Ectodermal cell (in vitro differentiated cells): ENCODE measurements around the gene SELENOT.

Experiments
- H3K27ac ChIP-seq: 2 replicates; pipeline ENCODE4 v1.7.0; 2013; ENCODE audit warnings: mild to moderate bottlenecking, low read depth, low read length; ENCODE audit not compliant: insufficient read depth, poor library complexity, severe bottlenecking
- H3K27me3 ChIP-seq: 2 replicates; pipeline ENCODE4 v1.7.0; 2013; ENCODE audit warnings: mild to moderate bottlenecking, low read length; ENCODE audit not compliant: insufficient read depth, control insufficient read depth, poor library complexity, severe bottlenecking
- H3K36me3 ChIP-seq: one replicate; pipeline ENCODE4 v1.7.0; 2013; ENCODE audit warnings: low read length; ENCODE audit not compliant: control insufficient read depth, insufficient read depth
- H3K4me1 ChIP-seq: one replicate; pipeline ENCODE4 v1.7.0; 2013; ENCODE audit warnings: low read length; ENCODE audit not compliant: control insufficient read depth, insufficient read depth
- H3K4me3 ChIP-seq: 2 replicates; pipeline ENCODE4 v1.7.0; 2013; ENCODE audit warnings: low read depth, low read length, control low read depth; ENCODE audit not compliant: insufficient read depth
- H3K9me3 ChIP-seq: 2 replicates; pipeline ENCODE4 v1.7.0; 2013; ENCODE audit warnings: mild to moderate bottlenecking, low read length, moderate library complexity; ENCODE audit not compliant: control insufficient read depth
- WGBS, 2 experiments: methylation state at CpG; one replicate each; pipeline ENCODE4 v1.1.7; 2013; ENCODE audit warnings: missing lambda C conversion rate in 2 of 2; 5-methylcytosine and 5-hydroxymethylcytosine counted together

Gene SELENOT

DNA sequence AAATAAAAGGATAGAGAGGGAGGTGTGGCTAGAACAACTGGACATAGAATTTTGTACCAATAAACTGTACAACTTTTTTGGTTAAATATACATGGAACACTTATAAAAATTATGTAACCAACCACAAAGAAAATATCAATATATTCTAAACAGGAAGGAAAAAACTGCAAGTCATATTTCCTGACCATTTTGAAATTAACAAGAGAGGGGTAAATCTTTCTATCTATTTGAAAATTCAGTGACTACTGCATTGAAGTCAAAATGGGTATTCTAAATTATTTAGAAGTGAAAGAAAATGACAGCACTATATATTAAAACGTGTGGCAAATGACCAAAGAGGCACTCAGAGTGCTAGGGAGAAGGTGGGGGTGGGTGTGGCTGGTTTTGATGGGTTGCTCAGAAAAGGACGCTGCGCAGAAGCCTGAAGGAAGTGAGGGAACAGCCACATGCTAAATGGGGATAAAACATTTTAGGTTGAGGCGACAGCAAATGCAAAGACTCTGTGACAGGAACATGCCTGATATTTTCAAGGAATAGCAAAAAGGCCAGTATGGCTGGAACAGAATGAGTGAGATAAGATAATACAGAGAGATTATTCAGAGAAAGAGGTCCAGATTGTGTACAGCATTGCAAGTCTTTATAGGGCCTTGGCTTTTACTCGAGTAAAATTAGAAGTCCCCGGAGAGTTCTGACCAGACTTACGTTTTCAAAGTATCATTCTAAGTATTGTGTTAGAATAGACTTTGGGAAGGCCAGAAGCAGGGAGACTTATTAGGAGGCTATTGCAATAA is 59.5 kb downstream of the SELENOT start:
- Histone ChIP-seq H3K4me3 (no peak overlapping the region), H3K27ac (no peak overlapping the region), H3K9me3 (no peaks in the 10 kb centered on the region), H3K27me3 (no peaks in the 10 kb centered on the region), H3K36me3 (no peaks in the 10 kb centered on the region), H3K4me1 (no peaks in the 10 kb centered on the region)
- 90 to 92% methylated on average over 7 of the region's 7 CpGs for WGBS, 2 experiments

DNA sequence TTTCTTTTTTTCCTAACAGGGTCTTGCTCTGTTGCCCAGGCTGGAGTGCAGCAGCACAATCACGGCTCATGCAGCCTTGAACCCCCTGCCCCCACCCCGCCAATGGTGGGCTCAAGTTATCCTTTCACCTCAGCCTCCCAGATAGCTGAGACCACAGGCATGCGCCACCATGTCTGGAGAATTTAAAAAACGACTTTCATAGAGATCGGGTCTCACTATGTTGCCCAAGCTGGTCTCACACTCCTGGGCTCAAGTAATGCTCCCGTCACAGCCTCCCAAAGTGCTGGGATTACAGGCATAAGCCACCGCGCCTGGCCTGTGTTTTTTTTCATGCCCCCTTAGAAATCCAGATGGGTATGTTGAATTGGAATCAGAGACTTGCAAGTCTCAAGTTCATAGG is 60.3 kb downstream of the SELENOT start:
- no peaks in the 10 kb centered on the region for H3K4me1 ChIP-seq
- H3K36me3 ChIP-seq, result no peaks in the 10 kb centered on the region
- H3K27ac ChIP-seq, result no peak overlapping the region
- H3K4me3 ChIP-seq, result no peak overlapping the region
- 92 to 94% methylated on average over 8 of the region's 8 CpGs for WGBS, 2 experiments
- H3K9me3 ChIP-seq, result no peaks in the 10 kb centered on the region
- H3K27me3 ChIP-seq, result no peaks in the 10 kb centered on the region

DNA sequence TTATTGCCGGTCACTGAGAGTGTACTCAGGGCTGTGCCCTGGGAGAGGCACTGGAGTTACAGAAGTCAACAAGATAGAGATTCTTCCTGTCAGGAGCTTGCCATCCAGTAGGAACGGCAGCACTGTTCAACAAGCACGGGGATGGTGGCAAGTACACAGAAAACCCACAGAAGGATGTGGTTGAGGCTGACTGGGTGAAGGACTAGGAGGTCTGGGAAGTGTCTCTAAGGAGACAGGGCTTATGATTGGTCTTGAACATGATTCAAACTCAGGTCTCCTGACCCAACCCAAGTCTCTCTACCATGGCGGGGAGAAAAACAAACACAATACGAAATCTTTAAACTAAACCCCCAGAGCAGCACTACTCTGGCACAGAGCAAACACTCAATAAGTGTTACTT is 63.0 kb downstream of the SELENOT start:
- H3K4me3 ChIP-seq, result no peak overlapping the region
- no peaks in the 10 kb centered on the region for H3K27me3 ChIP-seq

DNA sequence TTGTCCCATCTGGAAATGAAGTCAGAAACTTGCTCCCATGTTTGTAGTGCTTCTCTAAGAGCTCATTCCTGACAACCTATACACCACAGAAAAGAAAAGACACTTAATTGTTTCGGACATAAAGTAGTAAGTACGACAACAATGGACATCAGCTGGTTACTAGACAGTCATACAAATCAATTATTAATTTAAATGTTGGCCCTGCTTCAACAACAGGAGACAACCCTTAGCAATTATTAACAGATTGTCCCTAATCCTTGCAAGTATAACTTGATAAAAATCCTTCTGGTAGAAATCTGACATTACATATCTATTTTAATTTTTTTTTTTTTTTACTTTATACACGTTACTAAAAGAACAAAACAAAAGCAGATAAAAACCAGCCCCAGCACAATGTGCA is 70.8 kb downstream of the SELENOT start:
- Histone ChIP-seq H3K27ac (no peak overlapping the region), H3K27me3 (no peaks in the 10 kb centered on the region), H3K36me3 (no peaks in the 10 kb centered on the region), H3K4me1 (no peaks in the 10 kb centered on the region), H3K9me3 (no peaks in the 10 kb centered on the region), H3K4me3 (no peak overlapping the region)
- WGBS, 2 experiments, result 90 to 92% methylated on average over 3 of the region's 3 CpGs

More for the DNA sequence above, 63.0 kb downstream of the SELENOT start:
- Histone ChIP-seq H3K27ac (no peak overlapping the region), H3K9me3 (no peaks in the 10 kb centered on the region), H3K4me1 (no peaks in the 10 kb centered on the region), H3K36me3 (no peaks in the 10 kb centered on the region)
- 92 to 93% methylated on average over 5 of the region's 5 CpGs for WGBS, 2 experiments

DNA sequence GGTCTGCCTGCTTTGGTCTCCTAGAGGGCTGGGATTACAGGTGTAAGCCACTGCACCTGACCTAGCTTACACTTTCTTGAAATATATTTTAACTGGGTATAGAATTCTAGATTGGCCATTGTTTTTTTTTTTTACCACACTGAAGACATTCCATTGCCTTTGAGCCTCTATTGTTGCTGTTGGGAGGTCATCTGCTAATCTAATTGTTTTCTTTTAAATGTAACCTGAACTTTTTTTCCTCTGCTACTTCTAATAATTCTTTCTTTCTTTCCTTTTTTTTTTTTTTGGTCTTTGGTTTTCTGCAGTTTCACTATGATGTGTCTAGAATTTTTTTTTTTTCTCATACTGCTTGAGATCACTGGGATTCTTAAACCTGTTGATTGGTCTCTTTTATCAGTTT is 72.5 kb downstream of the SELENOT start:
- no peaks in the 10 kb centered on the region for H3K4me1 ChIP-seq
- no peaks in the 10 kb centered on the region for H3K27me3 ChIP-seq
- H3K9me3 ChIP-seq, result no peaks in the 10 kb centered on the region
- H3K36me3 ChIP-seq, result no peaks in the 10 kb centered on the region
- H3K4me3 ChIP-seq, result no peak overlapping the region
- no peak overlapping the region for H3K27ac ChIP-seq
